HG03135 (cell line): ENCODE data around the gene SORCS2.

Experiments
- ATAC-seq: cut with Tn5 transposase; IDR thresholded peaks from one replicate; pipeline ENCODE4 v1.9.1; 2021; ENCODE audit warnings: mild to moderate bottlenecking, moderate library complexity; ENCODE audit not compliant: unreplicated experiment

Gene SORCS2

DNA sequence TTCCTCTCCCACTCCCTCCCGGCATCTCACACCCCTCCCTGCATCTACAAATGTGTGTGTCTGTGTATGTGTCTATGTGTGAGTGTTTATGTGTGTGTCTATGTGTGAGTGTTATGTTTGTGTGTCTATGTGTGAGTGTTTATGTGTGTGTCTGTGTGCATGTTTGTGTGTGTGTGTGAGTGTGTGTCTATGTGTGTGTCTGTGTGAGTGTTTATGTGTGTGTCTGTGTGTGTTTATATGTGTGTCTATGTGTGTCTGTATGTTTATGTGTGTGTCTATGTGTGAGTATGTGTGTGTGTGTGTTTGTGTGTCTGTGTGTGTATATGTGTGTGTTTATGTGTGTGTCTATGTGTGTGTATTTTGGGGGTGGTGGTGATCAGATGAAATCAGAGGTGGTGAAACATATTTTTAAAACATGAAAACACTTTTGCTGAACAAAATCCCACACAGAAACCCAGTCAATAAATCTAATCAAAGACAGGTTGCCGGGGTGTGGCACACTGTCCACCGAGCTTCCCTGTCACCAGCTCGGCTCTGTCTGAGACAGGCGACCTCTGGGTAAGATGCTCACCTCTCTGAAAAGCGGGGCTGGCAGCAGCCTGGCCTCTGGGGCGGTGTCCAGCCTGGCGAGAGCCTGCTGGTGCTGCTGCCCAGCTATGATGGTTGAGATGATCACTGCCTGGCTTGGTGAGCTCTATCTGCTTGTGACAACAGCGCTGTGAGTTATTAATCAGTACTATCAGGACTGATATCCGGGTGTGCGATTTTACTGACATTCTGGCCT is 429.1 kb downstream of the SORCS2 start:
- ATAC-seq, result no peak

DNA sequence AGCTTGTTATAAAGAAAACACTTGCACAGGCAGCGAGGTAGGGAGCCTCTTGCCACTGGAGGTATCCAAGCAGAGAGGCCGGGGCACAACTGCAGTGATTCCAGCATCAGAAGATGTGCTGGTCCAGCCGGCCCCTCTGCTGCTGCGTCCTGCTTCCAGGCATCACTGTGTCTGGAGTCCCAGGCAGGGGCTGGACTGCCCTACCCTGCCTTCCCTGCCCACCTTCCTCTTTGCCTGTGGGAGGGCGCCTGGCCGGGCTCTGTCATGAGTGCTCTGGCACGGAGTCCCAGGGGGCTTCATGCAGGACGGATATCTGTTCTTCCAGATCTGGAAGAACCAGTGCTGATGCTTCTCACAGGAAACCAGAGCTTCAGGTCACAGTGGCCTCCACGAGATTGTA is 430.0 kb downstream of the SORCS2 start:
- ATAC-seq, result no peak

DNA sequence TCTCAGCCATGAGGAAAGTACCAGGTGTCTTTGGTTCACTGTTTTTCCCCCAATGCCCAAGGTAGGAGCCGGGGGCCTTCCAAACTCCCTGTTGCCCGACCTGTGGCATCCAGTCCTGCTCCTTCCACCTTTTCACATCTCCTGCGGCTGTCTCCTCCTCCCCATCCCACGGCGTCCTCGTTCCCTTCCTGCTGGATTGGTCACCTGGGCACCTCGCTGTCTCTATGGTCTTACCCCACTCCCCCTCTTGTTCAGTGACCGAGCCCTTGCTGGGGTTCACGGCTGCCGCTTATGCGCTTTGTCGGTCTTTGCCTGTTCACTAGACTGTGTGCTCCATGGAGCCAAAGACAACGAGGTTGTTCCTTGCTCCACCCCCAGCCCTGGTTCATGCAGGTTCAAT is 431.1 kb downstream of the SORCS2 start:
- ATAC-seq, result no peak

DNA sequence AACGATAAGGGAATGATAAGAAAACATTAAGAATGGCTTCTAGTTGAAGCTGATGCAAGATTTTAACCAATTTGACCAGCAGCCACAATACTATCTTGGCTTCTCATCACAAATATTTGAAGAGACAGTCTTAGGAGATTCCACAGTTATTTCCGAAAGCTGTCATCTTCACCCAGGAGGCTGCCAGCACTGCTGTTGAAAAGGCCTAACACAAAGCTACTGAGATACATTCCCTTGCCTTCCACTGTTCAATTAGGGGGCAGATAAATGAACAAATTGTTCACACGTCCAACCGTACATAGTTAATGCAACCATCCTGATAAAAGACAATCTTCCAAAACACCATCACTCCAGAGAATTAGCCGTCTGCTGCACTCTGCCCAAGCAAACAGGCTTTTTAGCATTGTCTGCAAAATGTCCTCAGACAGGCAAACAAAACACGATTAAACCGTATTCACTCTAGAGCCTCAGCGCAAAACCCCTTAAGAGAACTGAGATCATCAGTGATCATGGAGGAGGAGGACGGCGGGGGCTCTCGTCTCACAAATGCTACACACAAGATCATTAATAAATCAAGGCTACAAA is 432.1 kb downstream of the SORCS2 start:
- ATAC-seq, result no peak

GRCh38 chr4:7625071-7625470 is 432.7 kb downstream of the SORCS2 start:
- no peak for ATAC-seq

GRCh38 chr4:7626531-7626930 is 434.2 kb downstream of the SORCS2 start:
- ATAC-seq, result no peak

DNA sequence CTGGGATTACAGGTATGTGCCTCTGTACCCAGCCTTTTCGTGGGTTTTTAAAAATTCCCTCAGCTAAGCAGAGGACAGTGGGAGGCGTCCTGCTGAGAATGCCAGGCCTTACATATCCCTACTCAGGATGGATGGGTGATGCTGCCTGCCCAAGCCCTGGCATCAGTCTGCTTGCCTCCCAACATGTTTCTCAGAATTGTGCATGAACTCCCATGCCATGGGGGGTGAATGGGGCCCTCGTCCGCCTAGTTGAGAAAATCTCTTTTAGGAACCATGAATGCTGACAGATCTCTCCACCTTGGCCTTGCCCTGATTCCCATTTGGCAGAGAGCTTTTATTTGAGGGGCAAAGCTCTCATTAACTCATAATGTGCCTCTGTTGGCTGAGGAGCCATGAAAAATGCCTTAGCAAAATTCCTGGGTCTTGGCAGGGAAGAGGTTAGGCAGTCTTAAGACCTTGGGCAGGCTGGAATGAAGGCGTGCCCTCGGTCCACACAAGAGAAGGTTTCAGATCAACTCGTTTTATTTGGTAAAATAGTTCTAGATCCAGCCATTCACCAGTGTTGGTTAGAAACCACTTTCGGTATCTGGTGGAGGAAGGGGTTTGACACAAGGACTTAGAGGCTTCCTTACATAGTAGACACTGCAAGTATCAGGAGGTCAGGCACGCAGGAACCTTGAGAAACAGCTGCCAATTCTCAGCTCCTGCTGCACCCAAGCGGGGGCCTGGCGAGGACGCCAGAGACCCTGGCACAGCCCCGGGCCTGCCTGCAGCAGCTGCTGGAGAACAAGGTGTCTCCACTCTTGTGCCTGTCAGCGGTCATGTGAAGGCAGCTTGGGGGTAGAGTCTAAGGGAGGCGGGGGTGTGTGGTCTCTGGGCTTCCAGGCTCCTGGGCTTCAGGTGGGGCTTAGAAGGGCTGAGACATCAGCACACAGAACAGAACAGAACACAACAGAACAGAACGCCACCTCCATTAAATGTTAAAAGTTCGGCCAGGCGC is 435.2 kb downstream of the SORCS2 start:
- ATAC-seq, result no peak

DNA sequence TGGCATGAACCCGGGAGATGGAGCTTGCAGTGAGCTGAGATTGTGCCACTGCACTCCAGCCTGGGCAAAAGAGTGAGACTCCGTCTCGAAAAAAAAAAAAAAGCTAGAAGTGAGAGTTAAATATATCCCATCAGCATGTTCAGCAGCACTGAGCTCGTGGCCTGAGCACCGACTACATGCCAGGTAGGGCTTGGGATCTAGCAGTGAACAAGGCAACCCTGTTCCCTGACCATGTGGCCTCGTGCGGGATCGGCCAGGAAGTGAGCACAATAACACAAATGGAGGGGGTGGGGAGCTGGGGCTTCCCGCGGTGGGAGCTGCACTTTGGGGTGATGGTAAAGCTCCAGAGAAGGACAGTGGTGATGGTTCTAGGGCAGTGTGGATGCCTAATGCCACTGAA is 436.1 kb downstream of the SORCS2 start:
- no peak for ATAC-seq

- no peak for ATAC-seq
Measured at GRCh38 chr4:7629501-7630254, 437.3 kb downstream of the SORCS2 start.

DNA sequence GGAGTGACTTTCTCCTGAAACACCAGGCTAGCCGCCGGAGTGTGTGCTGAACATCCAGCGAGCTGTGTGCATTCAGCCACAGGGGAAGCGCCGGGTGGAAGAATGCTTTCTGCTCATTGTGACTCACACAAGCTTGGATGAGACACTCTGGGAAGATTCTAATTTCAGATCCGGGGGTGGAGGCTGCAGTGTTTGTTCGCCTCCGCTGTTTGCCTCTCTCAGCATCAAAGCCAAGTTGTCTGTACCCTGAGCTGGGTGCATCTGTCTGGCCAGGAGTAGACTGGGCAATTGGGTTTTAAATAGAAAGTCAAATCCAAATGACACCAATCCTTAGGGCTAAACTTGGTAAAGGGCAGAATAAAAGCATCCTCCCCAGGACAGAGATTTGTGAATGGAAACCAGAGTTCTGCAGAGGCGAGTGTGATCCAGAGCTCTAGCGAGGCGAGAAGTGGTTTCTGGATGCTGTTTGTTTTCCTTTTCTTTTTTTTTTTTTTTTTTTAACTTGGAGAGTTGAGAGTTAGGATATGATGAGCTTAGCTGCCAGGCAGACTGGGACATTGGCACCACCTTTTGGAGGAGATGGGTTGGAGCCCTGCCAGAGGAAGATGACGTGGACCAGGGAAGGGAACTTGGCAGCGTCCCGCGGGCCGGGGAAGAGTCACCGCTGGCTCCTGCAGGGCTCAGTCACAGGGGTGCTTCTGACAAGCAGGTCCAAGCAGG is 438.4 kb downstream of the SORCS2 start:
- ATAC-seq, result no peak

- ATAC-seq, result no peak
Measured at GRCh38 chr4:7631288-7632014, 439.1 kb downstream of the SORCS2 start.

- no peak for ATAC-seq
Measured at GRCh38 chr4:7632341-7632740, 440.0 kb downstream of the SORCS2 start.

- ATAC-seq, result no peak
Measured at GRCh38 chr4:7632971-7633370, 440.6 kb downstream of the SORCS2 start.

DNA sequence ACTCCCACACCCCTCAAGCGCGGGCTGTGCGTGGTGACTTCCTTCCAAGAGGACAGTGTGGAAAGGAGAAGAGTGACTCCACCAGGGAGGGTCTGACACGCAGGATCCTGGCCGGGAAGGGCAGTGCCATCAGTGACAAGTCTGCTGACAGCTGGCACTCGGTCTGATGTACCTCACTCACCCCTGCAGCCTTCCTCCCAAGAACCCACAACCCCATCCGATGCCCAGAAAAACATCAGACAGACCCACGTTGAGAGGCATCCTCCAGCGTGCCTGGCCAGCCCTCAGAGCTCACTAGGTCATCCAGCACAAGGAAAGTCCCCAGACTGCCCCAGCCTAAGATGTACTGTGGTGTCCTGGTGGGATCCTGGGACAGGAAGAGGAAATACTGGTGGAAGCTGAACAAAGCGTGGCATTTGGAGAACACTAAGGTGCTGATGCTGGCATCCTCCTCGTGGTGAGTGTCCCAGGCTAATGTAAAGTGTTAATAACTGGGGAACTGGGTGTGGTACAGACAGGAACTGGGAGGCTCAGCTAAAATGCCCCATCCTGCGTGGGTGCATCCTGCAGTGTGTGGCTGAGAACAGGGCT is 442.4 kb downstream of the SORCS2 start:
- no peak for ATAC-seq

DNA sequence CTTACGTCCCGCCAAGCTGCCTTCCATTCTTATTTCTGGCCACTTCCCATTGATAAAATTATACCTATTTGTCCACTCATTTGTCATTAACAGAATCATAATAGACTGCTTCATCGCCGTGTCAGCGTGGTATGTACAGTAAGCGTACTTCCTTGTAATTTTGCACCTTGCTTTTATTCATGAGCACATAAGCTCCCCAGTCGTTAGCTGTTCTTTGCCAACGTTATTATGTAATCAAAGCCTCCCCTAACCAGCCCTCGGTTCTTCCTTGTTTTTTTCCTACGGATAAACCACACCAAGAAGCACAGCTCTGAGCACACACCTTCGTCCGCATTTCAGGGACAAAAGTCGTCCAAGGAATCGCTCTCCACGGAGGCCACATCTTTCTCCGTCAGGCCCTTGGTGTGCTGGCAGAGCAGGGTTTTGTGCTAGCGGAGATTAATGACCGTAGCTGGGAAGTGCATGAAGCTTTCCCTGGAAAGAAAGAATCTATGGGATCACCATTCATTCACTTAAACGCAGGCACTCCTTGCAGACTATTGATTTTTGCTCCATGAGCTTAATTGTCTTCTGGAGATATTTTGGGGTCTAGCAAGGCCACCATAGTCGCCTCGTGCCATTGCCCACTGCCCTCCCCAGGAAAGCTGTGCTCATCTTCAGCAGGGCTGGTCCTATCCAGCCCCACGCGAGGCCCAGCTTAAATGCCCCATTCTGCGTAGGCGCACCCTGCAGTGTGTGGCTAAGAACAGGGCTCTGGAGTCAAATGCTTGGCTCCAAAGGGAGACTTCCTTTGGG is 443.3 kb downstream of the SORCS2 start:
- no peak for ATAC-seq

GRCh38 chr4:7636240-7636508 is 443.8 kb downstream of the SORCS2 start:
- ATAC-seq, result no peak

GRCh38 chr4:7637139-7637538 is 444.8 kb downstream of the SORCS2 start:
- ATAC-seq, result no peak

- no peak for ATAC-seq
Measured at GRCh38 chr4:7637971-7638370, 445.6 kb downstream of the SORCS2 start.

GRCh38 chr4:7638489-7638888 is 446.2 kb downstream of the SORCS2 start:
- no peak for ATAC-seq
